ENCODE measurements around the gene IL1RL1.

Gene IL1RL1

GRCh38 chr2:102399499-102400141 lies 88.3 kb downstream of the IL1RL1 start:
- no peak for TF ChIP-seq CTCF (IDR thresholded peaks at IDR 0.05; ENCODE audit: low read depth, low read length, missing control alignments)
- no peak for DNase-seq (ENCODE audit: low read depth)
- no peak overlapping the region for H3K4me3 ChIP-seq (ENCODE audit: low read depth, low read length)
- in situ Hi-C loops (cut with HindIII; ENCODE audit: low sequenced_read_pairs) = no loop called here

GRCh38 chr2:102401456-102401855 lies 90.1 kb downstream of the IL1RL1 start:
- TF ChIP-seq CTCF (IDR thresholded peaks at IDR 0.05; ENCODE audit: low read depth, low read length, missing control alignments) = no peak
- DNase-seq (ENCODE audit: low read depth) = no peak
- in situ Hi-C loops (cut with HindIII; ENCODE audit: low sequenced_read_pairs) = no loop called here
- no peak overlapping the region for H3K4me3 ChIP-seq (ENCODE audit: low read depth, low read length)

Data from astrocyte of the cerebellum (primary cell).